NCI-H187 treated with DMSO at 0.1 percent for 48 hours (cell line): ENCODE results near the gene ASB16.
"Not testable (repeated sequence)": the region's sequence is repeated elsewhere in the genome, so short reads cannot be mapped to it uniquely, and the experiment has no call there.

ENCODE experiments used
- DNase-seq: peaks from one replicate; lab custom pipeline; 2025; lab: John Stamatoyannopoulos, UW

The ASB16 gene

GRCh38 chr17:44149066-44149465, 21.4 kb upstream of the ASB16 start:
- not testable (repeated sequence) for DNase-seq

GRCh38 chr17:44149750-44150329, 20.7 kb upstream of the ASB16 start:
- DNase-seq: no peak

- no peak for DNase-seq
These were observed 17.6 kb upstream of the ASB16 start for GRCh38 chr17:44152875-44153274.

- DNase-seq: peak; percentile 41
These were observed 15.0 kb upstream of the ASB16 start for GRCh38 chr17:44155488-44155887.

GRCh38 chr17:44159519-44160210, 10.8 kb upstream of the ASB16 start:
- no peak for DNase-seq

GRCh38 chr17:44164476-44164875, 6.0 kb upstream of the ASB16 start:
- no peak for DNase-seq

GRCh38 chr17:44167181-44167861, 3.2 kb upstream of the ASB16 start:
- no peak for DNase-seq

GRCh38 chr17:44170135-44170498, 387 bp upstream of the ASB16 start:
- no peak for DNase-seq

- no peak for DNase-seq
These were observed 1.5 kb downstream of the ASB16 start for GRCh38 chr17:44171931-44172455.

GRCh38 chr17:44174427-44174826, 3.9 kb downstream of the ASB16 start:
- no peak for DNase-seq

- DNase-seq: no peak
These were observed 5.8 kb downstream of the ASB16 start for GRCh38 chr17:44176257-44176656.

- no peak for DNase-seq
These were observed 6.4 kb downstream of the ASB16 start for GRCh38 chr17:44176671-44177501.

GRCh38 chr17:44177640-44178039, 7.1 kb downstream of the ASB16 start:
- no peak for DNase-seq

GRCh38 chr17:44178133-44178532, 7.6 kb downstream of the ASB16 start:
- DNase-seq: no peak

GRCh38 chr17:44183024-44183423, 12.5 kb downstream of the ASB16 start:
- no peak for DNase-seq

GRCh38 chr17:44184212-44184810, 13.8 kb downstream of the ASB16 start:
- DNase-seq: no peak

GRCh38 chr17:44186307-44187130, 16.0 kb downstream of the ASB16 start, which contains the start of gene TMUB2:
Gene TMUB2, plus strand, starts transcription at chr17:44186972. Its CDS starts 737 bp downstream, at chr17:44187709.
- DNase-seq: peak; percentile 98

GRCh38 chr17:44187131-44187899, 16.8 kb downstream of the ASB16 start:
- DNase-seq: no peak

- DNase-seq: no peak
These were observed 18.3 kb downstream of the ASB16 start for GRCh38 chr17:44188576-44189403.
